Measurements from ENCODE around the gene ARHGAP20.
"Not testable (repeated sequence)": the region's sequence is repeated elsewhere in the genome, so short reads cannot be mapped to it uniquely, and the experiment has no call there.

Gene ARHGAP20

GRCh38 chr11:110716361-110716760 is 4.1 kb upstream of the ARHGAP20 start:
- no peak for DNase-seq

- DNase-seq: no peak
Observed at GRCh38 chr11:110715541-110715940, 3.3 kb upstream of the ARHGAP20 start.

GRCh38 chr11:110713449-110713776 is 1.2 kb upstream of the ARHGAP20 start:
- DNase-seq: no peak

GRCh38 chr11:110712659-110713448 is 617 bp upstream of the ARHGAP20 start:
- no peak for DNase-seq

- no peak for DNase-seq
Observed at GRCh38 chr11:110711448-110711775, 825 bp downstream of the ARHGAP20 start.

- no peak for DNase-seq
Observed at GRCh38 chr11:110710628-110711381, 1.4 kb downstream of the ARHGAP20 start.

GRCh38 chr11:110704210-110704864 is 7.9 kb downstream of the ARHGAP20 start:
- DNase-seq: no peak

- DNase-seq: no peak
Observed at GRCh38 chr11:110691926-110692325, 20.3 kb downstream of the ARHGAP20 start.

GRCh38 chr11:110689306-110689705 is 22.9 kb downstream of the ARHGAP20 start:
- no peak for DNase-seq

- DNase-seq: no peak
Observed at GRCh38 chr11:110679323-110679975, 32.8 kb downstream of the ARHGAP20 start.

- DNase-seq: no peak
Observed at GRCh38 chr11:110675548-110675947, 36.7 kb downstream of the ARHGAP20 start.

GRCh38 chr11:110665689-110666465 is 46.4 kb downstream of the ARHGAP20 start:
- DNase-seq: no peak

GRCh38 chr11:110655967-110656366 is 56.3 kb downstream of the ARHGAP20 start:
- DNase-seq: no peak

GRCh38 chr11:110654456-110654855 is 57.8 kb downstream of the ARHGAP20 start:
- DNase-seq: no peak

GRCh38 chr11:110645253-110645652 is 67.0 kb downstream of the ARHGAP20 start:
- DNase-seq: no peak

- no peak for DNase-seq
Observed at GRCh38 chr11:110634370-110634769, 77.9 kb downstream of the ARHGAP20 start.

GRCh38 chr11:110631551-110631950 is 80.7 kb downstream of the ARHGAP20 start:
- DNase-seq: no peak

- no peak for DNase-seq
Observed at GRCh38 chr11:110629594-110629993, 82.6 kb downstream of the ARHGAP20 start.

GRCh38 chr11:110621826-110622225 is 90.4 kb downstream of the ARHGAP20 start:
- no peak for DNase-seq

GRCh38 chr11:110619366-110619765 is 92.9 kb downstream of the ARHGAP20 start:
- not testable (repeated sequence) for DNase-seq

- no peak for DNase-seq
Observed at GRCh38 chr11:110614031-110614430, 98.2 kb downstream of the ARHGAP20 start.

GRCh38 chr11:110613197-110613918 is 98.9 kb downstream of the ARHGAP20 start:
- no peak for DNase-seq
